PFSK-1 (cell line): ENCODE results near the gene AGPAT3.

Experiments used
- POLR2AphosphoS5 ChIP-seq: IDR thresholded peaks from 2 replicates; pipeline ENCODE4 v1.6.1; 2012; ENCODE audit warnings: low read depth, mild to moderate bottlenecking, control low read depth, low read length, moderate library complexity
- SIN3A ChIP-seq: IDR thresholded peaks from 2 replicates; pipeline ENCODE4 v1.6.1; 2012; ENCODE audit warnings: mild to moderate bottlenecking, low read length, moderate library complexity, borderline replicate concordance; ENCODE audit not compliant: insufficient read depth
- TF ChIP-seq, protein P1 (sequence below), 2 experiments: IDR thresholded peaks; 2 replicates each; pipeline versions ENCODE4 v1.6.1 to v1.8.0; 2011 to 2012; ENCODE audit warnings: low read depth in 2 of 2, low read length in 2 of 2, control low read depth in 1 of 2, inconsistent platforms in 1 of 2, mild to moderate bottlenecking in 1 of 2, moderate library complexity in 1 of 2; ENCODE audit not compliant: insufficient read depth in 1 of 2

DNA sequence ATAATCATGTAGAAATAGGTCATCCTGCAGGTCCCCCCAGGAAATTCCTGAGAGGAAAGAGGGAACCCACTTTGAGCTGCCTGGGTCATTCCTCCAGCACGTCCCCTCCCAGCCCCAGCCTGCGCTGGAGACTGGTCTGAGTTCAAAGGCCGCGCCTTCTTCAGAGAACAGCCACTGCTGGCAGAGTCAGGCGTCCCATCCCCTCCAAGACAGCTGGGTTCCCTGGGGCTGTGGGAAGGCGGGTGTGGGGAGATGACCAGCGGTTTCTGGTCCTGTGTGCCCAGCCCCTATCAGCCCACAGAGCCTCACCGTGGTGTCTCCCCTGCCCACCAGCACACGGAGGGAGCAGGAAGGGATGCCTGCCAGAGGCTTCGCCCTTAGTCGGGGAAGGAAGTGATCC, 129.1 kb downstream of the AGPAT3 start:
- TF ChIP-seq SIN3A: no peak
- TF ChIP-seq POLR2AphosphoS5: no peak
- TF ChIP-seq, protein P1, sequence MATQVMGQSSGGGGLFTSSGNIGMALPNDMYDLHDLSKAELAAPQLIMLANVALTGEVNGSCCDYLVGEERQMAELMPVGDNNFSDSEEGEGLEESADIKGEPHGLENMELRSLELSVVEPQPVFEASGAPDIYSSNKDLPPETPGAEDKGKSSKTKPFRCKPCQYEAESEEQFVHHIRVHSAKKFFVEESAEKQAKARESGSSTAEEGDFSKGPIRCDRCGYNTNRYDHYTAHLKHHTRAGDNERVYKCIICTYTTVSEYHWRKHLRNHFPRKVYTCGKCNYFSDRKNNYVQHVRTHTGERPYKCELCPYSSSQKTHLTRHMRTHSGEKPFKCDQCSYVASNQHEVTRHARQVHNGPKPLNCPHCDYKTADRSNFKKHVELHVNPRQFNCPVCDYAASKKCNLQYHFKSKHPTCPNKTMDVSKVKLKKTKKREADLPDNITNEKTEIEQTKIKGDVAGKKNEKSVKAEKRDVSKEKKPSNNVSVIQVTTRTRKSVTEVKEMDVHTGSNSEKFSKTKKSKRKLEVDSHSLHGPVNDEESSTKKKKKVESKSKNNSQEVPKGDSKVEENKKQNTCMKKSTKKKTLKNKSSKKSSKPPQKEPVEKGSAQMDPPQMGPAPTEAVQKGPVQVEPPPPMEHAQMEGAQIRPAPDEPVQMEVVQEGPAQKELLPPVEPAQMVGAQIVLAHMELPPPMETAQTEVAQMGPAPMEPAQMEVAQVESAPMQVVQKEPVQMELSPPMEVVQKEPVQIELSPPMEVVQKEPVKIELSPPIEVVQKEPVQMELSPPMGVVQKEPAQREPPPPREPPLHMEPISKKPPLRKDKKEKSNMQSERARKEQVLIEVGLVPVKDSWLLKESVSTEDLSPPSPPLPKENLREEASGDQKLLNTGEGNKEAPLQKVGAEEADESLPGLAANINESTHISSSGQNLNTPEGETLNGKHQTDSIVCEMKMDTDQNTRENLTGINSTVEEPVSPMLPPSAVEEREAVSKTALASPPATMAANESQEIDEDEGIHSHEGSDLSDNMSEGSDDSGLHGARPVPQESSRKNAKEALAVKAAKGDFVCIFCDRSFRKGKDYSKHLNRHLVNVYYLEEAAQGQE (IDR thresholded peaks at IDR 0.05; ENCODE audit: insufficient read depth in 1 of 2, low read depth in 2 of 2, low read length in 2 of 2): no peak
